ENCODE results near the gene FIG4. TPM values are rescaled to one million over a fixed set of nuclear protein-coding genes. Genes with fewer than 3 reads are reported as not detected.

Gene FIG4
- total RNA-seq, 1 experiment from 2014 or later, result 15.7 TPM

DNA sequence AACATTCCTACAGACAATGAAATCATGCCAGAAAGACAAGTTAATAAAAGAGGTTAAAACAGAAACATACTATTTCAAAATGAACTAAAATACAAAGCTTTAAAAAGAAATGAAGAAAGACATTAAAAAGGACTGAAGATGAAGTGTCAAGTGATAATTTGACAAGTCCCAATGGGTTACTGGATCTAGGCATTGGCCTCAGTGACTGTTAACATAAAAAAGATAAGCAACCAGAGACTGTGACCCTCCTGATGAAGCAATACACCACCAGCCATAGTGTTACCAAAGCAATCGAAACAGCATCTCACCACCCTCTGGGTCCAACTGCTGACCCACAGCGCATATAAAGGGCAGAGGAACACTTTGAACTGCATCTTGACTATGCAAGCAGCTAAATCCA lies 130.3 kb downstream of the FIG4 start:
- Histone ChIP-seq H3K4me2 (ENCODE audit: low read length) (no peak overlapping the region), H3K9me2 (ENCODE audit: insufficient read depth) (no peaks in the 10 kb centered on the region), H3K4me1 (ENCODE audit: control insufficient read depth in 1 of 2, insufficient read depth in 2 of 2, low read length in 2 of 2) (0 out of 4 replicates have a peak, but pooled peaks cover 0 to 5% of the 10 kb centered on the region in 2 experiments), H3K36me3 (ENCODE audit: control insufficient read depth in 1 of 2, insufficient read depth in 2 of 2, low read length in 2 of 2) (no peaks in the 10 kb centered on the region), H3K79me2 (ENCODE audit: insufficient read depth, low read length) (no peaks in the 10 kb centered on the region), H3K27ac (ENCODE audit: low read depth, low read length) (no peak overlapping the region), H3K9ac (ENCODE audit: low read length) (no peak overlapping the region), H4K20me1 (ENCODE audit: insufficient read depth) (no peaks in the 10 kb centered on the region), H3K4me3 (replicated peaks in 1 of 2; ENCODE audit: low read depth in 1 of 2, low read length in 2 of 2) (no peak overlapping the region), H3K27me3 (ENCODE audit: insufficient read depth, low read length) (no peaks in the 10 kb centered on the region), H3K9me3 (ENCODE audit: control insufficient read depth in 1 of 2, insufficient read depth in 1 of 2, low read depth in 1 of 2, low read length in 2 of 2) (no peaks in the 10 kb centered on the region), H2AFZ (ENCODE audit: low read depth, low read length, poor library complexity, severe bottlenecking) (no peak overlapping the region)
- ChIA-PET RAD21 (ENCODE audit: low non-redundant PET in 1 of 2, low total read pairs in 2 of 2, uncharacterized antibody in 2 of 2, unreplicated experiment in 2 of 2) (no interaction called here), POLR2A (no interaction called here), CTCF (no interaction called here)
- TF ChIP-seq ZFX (IDR thresholded peaks at IDR 0.05) (no peak), CBX3 (IDR thresholded peaks at IDR 0.05; ENCODE audit: low read depth) (no peak), EZH2 (IDR thresholded peaks at IDR 0.05) (no peak), JUND (IDR thresholded peaks at IDR 0.05) (no peak), FOSL1 (IDR thresholded peaks at IDR 0.05; ENCODE audit: low read depth) (no peak), SIN3A (IDR thresholded peaks at IDR 0.05; ENCODE audit: low read depth) (no peak), ZNF274 (IDR thresholded peaks at IDR 0.05; ENCODE audit: low read depth, low read length) (no peak), TCF7L2 (IDR thresholded peaks at IDR 0.05; ENCODE audit: borderline replicate concordance, extremely low read depth, insufficient read depth, insufficient read length) (no peak), EGR1 (IDR thresholded peaks at IDR 0.05; ENCODE audit: low read depth) (no peak), ELF1 (IDR thresholded peaks at IDR 0.05; ENCODE audit: borderline replicate concordance, low read depth) (no peak), SRF (IDR thresholded peaks at IDR 0.05; ENCODE audit: low read depth) (no peak), POLR2A (IDR thresholded peaks at IDR 0.05; ENCODE audit: borderline replicate concordance, extremely low read depth, insufficient read depth, insufficient read length) (no peak), CEBPB (IDR thresholded peaks at IDR 0.05; ENCODE audit: low read depth) (no peak), POLR2AphosphoS5 (IDR thresholded peaks at IDR 0.05; ENCODE audit: low read depth, low read length) (no peak), YY1 (IDR thresholded peaks at IDR 0.05; ENCODE audit: extremely low read depth, insufficient replicate concordance, low read depth, low read length) (no peak), SP1 (IDR thresholded peaks at IDR 0.05; ENCODE audit: low read depth) (no peak)
- TF ChIP-seq, protein P1, sequence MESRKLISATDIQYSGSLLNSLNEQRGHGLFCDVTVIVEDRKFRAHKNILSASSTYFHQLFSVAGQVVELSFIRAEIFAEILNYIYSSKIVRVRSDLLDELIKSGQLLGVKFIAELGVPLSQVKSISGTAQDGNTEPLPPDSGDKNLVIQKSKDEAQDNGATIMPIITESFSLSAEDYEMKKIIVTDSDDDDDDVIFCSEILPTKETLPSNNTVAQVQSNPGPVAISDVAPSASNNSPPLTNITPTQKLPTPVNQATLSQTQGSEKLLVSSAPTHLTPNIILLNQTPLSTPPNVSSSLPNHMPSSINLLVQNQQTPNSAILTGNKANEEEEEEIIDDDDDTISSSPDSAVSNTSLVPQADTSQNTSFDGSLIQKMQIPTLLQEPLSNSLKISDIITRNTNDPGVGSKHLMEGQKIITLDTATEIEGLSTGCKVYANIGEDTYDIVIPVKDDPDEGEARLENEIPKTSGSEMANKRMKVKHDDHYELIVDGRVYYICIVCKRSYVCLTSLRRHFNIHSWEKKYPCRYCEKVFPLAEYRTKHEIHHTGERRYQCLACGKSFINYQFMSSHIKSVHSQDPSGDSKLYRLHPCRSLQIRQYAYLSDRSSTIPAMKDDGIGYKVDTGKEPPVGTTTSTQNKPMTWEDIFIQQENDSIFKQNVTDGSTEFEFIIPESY (IDR thresholded peaks at IDR 0.05; ENCODE audit: extremely low read depth, insufficient replicate concordance, low read length), result no peak
- TF ChIP-seq, protein P2, sequence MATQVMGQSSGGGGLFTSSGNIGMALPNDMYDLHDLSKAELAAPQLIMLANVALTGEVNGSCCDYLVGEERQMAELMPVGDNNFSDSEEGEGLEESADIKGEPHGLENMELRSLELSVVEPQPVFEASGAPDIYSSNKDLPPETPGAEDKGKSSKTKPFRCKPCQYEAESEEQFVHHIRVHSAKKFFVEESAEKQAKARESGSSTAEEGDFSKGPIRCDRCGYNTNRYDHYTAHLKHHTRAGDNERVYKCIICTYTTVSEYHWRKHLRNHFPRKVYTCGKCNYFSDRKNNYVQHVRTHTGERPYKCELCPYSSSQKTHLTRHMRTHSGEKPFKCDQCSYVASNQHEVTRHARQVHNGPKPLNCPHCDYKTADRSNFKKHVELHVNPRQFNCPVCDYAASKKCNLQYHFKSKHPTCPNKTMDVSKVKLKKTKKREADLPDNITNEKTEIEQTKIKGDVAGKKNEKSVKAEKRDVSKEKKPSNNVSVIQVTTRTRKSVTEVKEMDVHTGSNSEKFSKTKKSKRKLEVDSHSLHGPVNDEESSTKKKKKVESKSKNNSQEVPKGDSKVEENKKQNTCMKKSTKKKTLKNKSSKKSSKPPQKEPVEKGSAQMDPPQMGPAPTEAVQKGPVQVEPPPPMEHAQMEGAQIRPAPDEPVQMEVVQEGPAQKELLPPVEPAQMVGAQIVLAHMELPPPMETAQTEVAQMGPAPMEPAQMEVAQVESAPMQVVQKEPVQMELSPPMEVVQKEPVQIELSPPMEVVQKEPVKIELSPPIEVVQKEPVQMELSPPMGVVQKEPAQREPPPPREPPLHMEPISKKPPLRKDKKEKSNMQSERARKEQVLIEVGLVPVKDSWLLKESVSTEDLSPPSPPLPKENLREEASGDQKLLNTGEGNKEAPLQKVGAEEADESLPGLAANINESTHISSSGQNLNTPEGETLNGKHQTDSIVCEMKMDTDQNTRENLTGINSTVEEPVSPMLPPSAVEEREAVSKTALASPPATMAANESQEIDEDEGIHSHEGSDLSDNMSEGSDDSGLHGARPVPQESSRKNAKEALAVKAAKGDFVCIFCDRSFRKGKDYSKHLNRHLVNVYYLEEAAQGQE (IDR thresholded peaks at IDR 0.05; ENCODE audit: low read depth), result no peak
- BruUV-seq (replicated peaks), result no TSS peak
- ATAC-seq, result no peak
- intact Hi-C loops (cut with micrococcal nuclease), result no loop called here
- DNase-seq (ENCODE audit: low read depth, low spot score), result no peak

Measured in HCT116 (cell line).